HepG2 (cell line): ENCODE measurements around the gene PPIL3. TPM values are rescaled to one million over a fixed set of nuclear protein-coding genes. Genes with fewer than 3 reads are reported as not detected.
A peak's percentile ranks its signal among the peaks of the same experiment; 100 is the strongest.

Source experiments
- ARNT2 ChIP-seq: sonication (generic); formaldehyde crosslinking; IDR thresholded peaks from 2 replicates; pipeline ENCODE4 v1.8.0; 2022; ENCODE audit warnings: mild to moderate bottlenecking, low read depth, missing genetic modification reagents, moderate library complexity
- KLF6 ChIP-seq: IDR thresholded peaks from 2 replicates; pipeline ENCODE4 v1.8.0; 2016; ENCODE audit warnings: missing biosample characterization, missing genetic modification reagents
- NR2F2 ChIP-seq: IDR thresholded peaks from 2 replicates; pipeline ENCODE4 v1.6.1; 2012; ENCODE audit warnings: low read depth, inconsistent platforms, borderline replicate concordance
- POLR2AphosphoS2 ChIP-seq: IDR thresholded peaks from 2 replicates; pipeline ENCODE4 v1.6.1; 2011; ENCODE audit warnings: low read depth, low read length, improper control_type of control experiment
- SMAD1 ChIP-seq: sonication (generic); formaldehyde crosslinking; IDR thresholded peaks from 2 replicates; pipeline ENCODE4 v1.4.0; 2020; ENCODE audit warnings: missing genetic modification reagents, low read depth, mild to moderate bottlenecking, borderline replicate concordance
- SRF ChIP-seq: IDR thresholded peaks from 2 replicates; pipeline ENCODE4 v1.6.1; 2011; ENCODE audit warnings: mild to moderate bottlenecking, low read depth, low read length, moderate library complexity
- ZNF136 ChIP-seq: sonication (generic); formaldehyde crosslinking; IDR thresholded peaks from 2 replicates; pipeline ENCODE4 v1.8.1; 2022; ENCODE audit warnings: low read depth, mild to moderate bottlenecking, moderate library complexity, missing genetic modification reagents
- ZNF329 ChIP-seq: sonication (generic); formaldehyde crosslinking; IDR thresholded peaks from 2 replicates; pipeline ENCODE4 v1.9.0; 2021; ENCODE audit warnings: low read depth, mild to moderate bottlenecking, missing genetic modification reagents
- ZNF337 ChIP-seq: sonication (generic); formaldehyde crosslinking; IDR thresholded peaks from 2 replicates; pipeline ENCODE4 v1.5.1; 2020; ENCODE audit warnings: missing genetic modification reagents, low read depth, mild to moderate bottlenecking, borderline replicate concordance
- ZNF354B ChIP-seq: sonication (generic); formaldehyde crosslinking; IDR thresholded peaks from 2 replicates; pipeline ENCODE4 v1.8.0; 2022; ENCODE audit warnings: mild to moderate bottlenecking, missing genetic modification reagents
- ZNF549 ChIP-seq: sonication (generic); formaldehyde crosslinking; IDR thresholded peaks from 2 replicates; pipeline ENCODE4 v1.5.0; 2020; ENCODE audit warnings: missing genetic modification reagents
- ZNF564 ChIP-seq: sonication (generic); formaldehyde crosslinking; IDR thresholded peaks from 2 replicates; pipeline ENCODE4 v1.8.1; 2023; ENCODE audit warnings: mild to moderate bottlenecking, missing genetic modification reagents
- ZNF607 ChIP-seq: sonication (generic); formaldehyde crosslinking; IDR thresholded peaks from 2 replicates; pipeline ENCODE4 v1.5.1; 2020; ENCODE audit warnings: missing genetic modification reagents, mild to moderate bottlenecking, borderline replicate concordance
- ZNF709 ChIP-seq: sonication (generic); formaldehyde crosslinking; IDR thresholded peaks from 2 replicates; pipeline ENCODE4 v1.5.0; 2020; ENCODE audit warnings: mild to moderate bottlenecking, missing genetic modification reagents
- ZSCAN12 ChIP-seq: sonication (generic); formaldehyde crosslinking; IDR thresholded peaks from 2 replicates; pipeline ENCODE4 v1.9.0; 2021; ENCODE audit warnings: mild to moderate bottlenecking, missing genetic modification reagents
- polyA plus RNA-seq, 8 experiments: library from polyadenylated mRNA; depleted of rRNA in 3 of 8; stranded (reverse) in 7 of 8; unstranded in 1 of 8; fragments of >200 nt; fragmentation: Illumina TruSeq in 4 of 8; extraction: Trizol in 4 of 8; gene quantifications; 2 replicates each; pipeline versions ENCODE4 v1.2.1 to v1.2.3, GENCODE V29; 2011 to 2016; ENCODE audit warnings: low read depth in 4 of 8, missing spikeins in 1 of 8, mixed read lengths in 1 of 8; ENCODE audit not compliant: insufficient read depth in 1 of 8
- total RNA-seq, 5 experiments: library from RNA; depleted of rRNA; stranded (reverse); fragments of >200 nt; fragmentation: Illumina TruSeq; extraction: Trizol; gene quantifications; 2 replicates each; pipeline ENCODE4 v1.2.3, GENCODE V29; 2016; ENCODE audit warnings: low read depth in 1 of 5
- TF ChIP-seq, protein P1 (sequence below): sonication (generic); formaldehyde crosslinking; IDR thresholded peaks from 2 replicates; pipeline ENCODE4 v1.5.1; 2020; ENCODE audit warnings: mild to moderate bottlenecking, missing genetic modification reagents, borderline replicate concordance
- TF ChIP-seq, protein P2 (sequence below): sonication (generic); formaldehyde crosslinking; IDR thresholded peaks from 2 replicates; pipeline ENCODE4 v1.4.0; 2020; ENCODE audit warnings: missing genetic modification reagents
- TF ChIP-seq, protein P3 (sequence below): sonication (generic); formaldehyde crosslinking; conservative IDR thresholded peaks from 2 replicates; pipeline ENCODE4 v1.8.1; 2023; ENCODE audit warnings: missing genetic modification reagents
- TF ChIP-seq, protein P4 (sequence below): sonication (generic); formaldehyde crosslinking; IDR thresholded peaks from 2 replicates; pipeline ENCODE4 v1.4.0; 2020; ENCODE audit warnings: mild to moderate bottlenecking, missing genetic modification reagents

PPIL3 gene
- total and polyA plus RNA-seq, 2 of the 13 experiments (the other 11 are each of a cell fraction or from before 2014, with no cell fraction given) = 98.7 to 107 TPM

- TF ChIP-seq, protein P1, sequence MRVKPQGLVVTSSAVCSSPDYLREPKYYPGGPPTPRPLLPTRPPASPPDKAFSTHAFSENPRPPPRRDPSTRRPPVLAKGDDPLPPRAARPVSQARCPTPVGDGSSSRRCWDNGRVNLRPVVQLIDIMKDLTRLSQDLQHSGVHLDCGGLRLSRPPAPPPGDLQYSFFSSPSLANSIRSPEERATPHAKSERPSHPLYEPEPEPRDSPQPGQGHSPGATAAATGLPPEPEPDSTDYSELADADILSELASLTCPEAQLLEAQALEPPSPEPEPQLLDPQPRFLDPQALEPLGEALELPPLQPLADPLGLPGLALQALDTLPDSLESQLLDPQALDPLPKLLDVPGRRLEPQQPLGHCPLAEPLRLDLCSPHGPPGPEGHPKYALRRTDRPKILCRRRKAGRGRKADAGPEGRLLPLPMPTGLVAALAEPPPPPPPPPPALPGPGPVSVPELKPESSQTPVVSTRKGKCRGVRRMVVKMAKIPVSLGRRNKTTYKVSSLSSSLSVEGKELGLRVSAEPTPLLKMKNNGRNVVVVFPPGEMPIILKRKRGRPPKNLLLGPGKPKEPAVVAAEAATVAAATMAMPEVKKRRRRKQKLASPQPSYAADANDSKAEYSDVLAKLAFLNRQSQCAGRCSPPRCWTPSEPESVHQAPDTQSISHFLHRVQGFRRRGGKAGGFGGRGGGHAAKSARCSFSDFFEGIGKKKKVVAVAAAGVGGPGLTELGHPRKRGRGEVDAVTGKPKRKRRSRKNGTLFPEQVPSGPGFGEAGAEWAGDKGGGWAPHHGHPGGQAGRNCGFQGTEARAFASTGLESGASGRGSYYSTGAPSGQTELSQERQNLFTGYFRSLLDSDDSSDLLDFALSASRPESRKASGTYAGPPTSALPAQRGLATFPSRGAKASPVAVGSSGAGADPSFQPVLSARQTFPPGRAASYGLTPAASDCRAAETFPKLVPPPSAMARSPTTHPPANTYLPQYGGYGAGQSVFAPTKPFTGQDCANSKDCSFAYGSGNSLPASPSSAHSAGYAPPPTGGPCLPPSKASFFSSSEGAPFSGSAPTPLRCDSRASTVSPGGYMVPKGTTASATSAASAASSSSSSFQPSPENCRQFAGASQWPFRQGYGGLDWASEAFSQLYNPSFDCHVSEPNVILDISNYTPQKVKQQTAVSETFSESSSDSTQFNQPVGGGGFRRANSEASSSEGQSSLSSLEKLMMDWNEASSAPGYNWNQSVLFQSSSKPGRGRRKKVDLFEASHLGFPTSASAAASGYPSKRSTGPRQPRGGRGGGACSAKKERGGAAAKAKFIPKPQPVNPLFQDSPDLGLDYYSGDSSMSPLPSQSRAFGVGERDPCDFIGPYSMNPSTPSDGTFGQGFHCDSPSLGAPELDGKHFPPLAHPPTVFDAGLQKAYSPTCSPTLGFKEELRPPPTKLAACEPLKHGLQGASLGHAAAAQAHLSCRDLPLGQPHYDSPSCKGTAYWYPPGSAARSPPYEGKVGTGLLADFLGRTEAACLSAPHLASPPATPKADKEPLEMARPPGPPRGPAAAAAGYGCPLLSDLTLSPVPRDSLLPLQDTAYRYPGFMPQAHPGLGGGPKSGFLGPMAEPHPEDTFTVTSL = no peak; the same call in 1 of the 2 replicates
- TF ChIP-seq ZNF607 = 0 out of 2 replicates have a peak, but pooled peaks have one; percentile 40
- TF ChIP-seq ZNF354B (CRISPR knock-in tag) = no peak
- no peak; the same call in 1 of the 2 replicates for TF ChIP-seq ZNF709 (CRISPR knock-in tag)
- TF ChIP-seq ZNF136 = no peak
- no peak for TF ChIP-seq ZNF337 (CRISPR knock-in tag)
- peak; percentile 69 for TF ChIP-seq ARNT2 (CRISPR knock-in tag)
- no peak for TF ChIP-seq SRF
- no peak for TF ChIP-seq ZNF329 (CRISPR knock-in tag)
- TF ChIP-seq, protein P2, sequence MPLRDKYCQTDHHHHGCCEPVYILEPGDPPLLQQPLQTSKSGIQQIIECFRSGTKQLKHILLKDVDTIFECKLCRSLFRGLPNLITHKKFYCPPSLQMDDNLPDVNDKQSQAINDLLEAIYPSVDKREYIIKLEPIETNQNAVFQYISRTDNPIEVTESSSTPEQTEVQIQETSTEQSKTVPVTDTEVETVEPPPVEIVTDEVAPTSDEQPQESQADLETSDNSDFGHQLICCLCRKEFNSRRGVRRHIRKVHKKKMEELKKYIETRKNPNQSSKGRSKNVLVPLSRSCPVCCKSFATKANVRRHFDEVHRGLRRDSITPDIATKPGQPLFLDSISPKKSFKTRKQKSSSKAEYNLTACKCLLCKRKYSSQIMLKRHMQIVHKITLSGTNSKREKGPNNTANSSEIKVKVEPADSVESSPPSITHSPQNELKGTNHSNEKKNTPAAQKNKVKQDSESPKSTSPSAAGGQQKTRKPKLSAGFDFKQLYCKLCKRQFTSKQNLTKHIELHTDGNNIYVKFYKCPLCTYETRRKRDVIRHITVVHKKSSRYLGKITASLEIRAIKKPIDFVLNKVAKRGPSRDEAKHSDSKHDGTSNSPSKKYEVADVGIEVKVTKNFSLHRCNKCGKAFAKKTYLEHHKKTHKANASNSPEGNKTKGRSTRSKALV (CRISPR knock-in tag) = peak; percentile 75; the same call in 1 of the 2 replicates
- TF ChIP-seq NR2F2 = no peak
- TF ChIP-seq, protein P3, sequence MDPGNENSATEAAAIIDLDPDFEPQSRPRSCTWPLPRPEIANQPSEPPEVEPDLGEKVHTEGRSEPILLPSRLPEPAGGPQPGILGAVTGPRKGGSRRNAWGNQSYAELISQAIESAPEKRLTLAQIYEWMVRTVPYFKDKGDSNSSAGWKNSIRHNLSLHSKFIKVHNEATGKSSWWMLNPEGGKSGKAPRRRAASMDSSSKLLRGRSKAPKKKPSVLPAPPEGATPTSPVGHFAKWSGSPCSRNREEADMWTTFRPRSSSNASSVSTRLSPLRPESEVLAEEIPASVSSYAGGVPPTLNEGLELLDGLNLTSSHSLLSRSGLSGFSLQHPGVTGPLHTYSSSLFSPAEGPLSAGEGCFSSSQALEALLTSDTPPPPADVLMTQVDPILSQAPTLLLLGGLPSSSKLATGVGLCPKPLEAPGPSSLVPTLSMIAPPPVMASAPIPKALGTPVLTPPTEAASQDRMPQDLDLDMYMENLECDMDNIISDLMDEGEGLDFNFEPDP (CRISPR knock-in tag) = no peak
- TF ChIP-seq, protein P4, sequence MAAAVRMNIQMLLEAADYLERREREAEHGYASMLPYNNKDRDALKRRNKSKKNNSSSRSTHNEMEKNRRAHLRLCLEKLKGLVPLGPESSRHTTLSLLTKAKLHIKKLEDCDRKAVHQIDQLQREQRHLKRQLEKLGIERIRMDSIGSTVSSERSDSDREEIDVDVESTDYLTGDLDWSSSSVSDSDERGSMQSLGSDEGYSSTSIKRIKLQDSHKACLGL (CRISPR knock-in tag) = peak; percentile 91
- TF ChIP-seq ZSCAN12 (CRISPR knock-in tag) = no peak
- TF ChIP-seq ZNF564 (CRISPR knock-in tag) = 0 out of 2 replicates have a peak, but pooled peaks have one; percentile 22
- peak; percentile 36; the same call in 1 of the 2 replicates for TF ChIP-seq SMAD1 (CRISPR knock-in tag)
- peak; percentile 65; the same call in 1 of the 2 replicates for TF ChIP-seq KLF6
- no peak for TF ChIP-seq POLR2AphosphoS2
- TF ChIP-seq ZNF549 (CRISPR knock-in tag) = no peak
These were observed 44.6 kb downstream of the PPIL3 start (continued) for GRCh38 chr2:200843993-200844948.
